HG03045 (cell line): Measurements from ENCODE around the gene PLK3.
"Not testable (repeated sequence)": the region's sequence is repeated elsewhere in the genome, so short reads cannot be mapped to it uniquely, and the experiment has no call there.

Experiments
- ATAC-seq: cut with Tn5 transposase; IDR thresholded peaks from one replicate; pipeline ENCODE4 v1.9.1; 2021; ENCODE audit warnings: mild to moderate bottlenecking, moderate library complexity; ENCODE audit not compliant: unreplicated experiment

Gene PLK3

GRCh38 chr1:44799770-44800584 is at the start of gene PLK3:
PLK3 (plus strand) TSS chr1:44800377; CDS start chr1:44800464, 87 bp downstream.
- peak; percentile 75 for ATAC-seq

GRCh38 chr1:44757420-44757819 is 42.8 kb upstream of the PLK3 start:
- no peak for ATAC-seq

- ATAC-seq, result no peak
Measured at GRCh38 chr1:44759077-44759476, 41.1 kb upstream of the PLK3 start.

- ATAC-seq, result no peak
Measured at GRCh38 chr1:44760876-44761275, 39.3 kb upstream of the PLK3 start.

- ATAC-seq, result not testable (repeated sequence)
Measured at GRCh38 chr1:44766421-44766820, 33.8 kb upstream of the PLK3 start.

GRCh38 chr1:44775078-44775929 is 24.9 kb upstream of the PLK3 start, which contains the start of gene RPS8:
RPS8 (plus strand) TSS chr1:44775540; CDS start chr1:44775597, 57 bp downstream.
- ATAC-seq, result peak; percentile 80

GRCh38 chr1:44775930-44776729 is 24.0 kb upstream of the PLK3 start:
- peak; percentile 6 for ATAC-seq

- ATAC-seq, result no peak
Measured at GRCh38 chr1:44776730-44777068, 23.5 kb upstream of the PLK3 start.

GRCh38 chr1:44777547-44777946 is 22.6 kb upstream of the PLK3 start:
- no peak for ATAC-seq

- no peak for ATAC-seq
Measured at GRCh38 chr1:44777969-44778635, 22.1 kb upstream of the PLK3 start.

GRCh38 chr1:44778705-44779576 is 21.2 kb upstream of the PLK3 start:
- no peak for ATAC-seq

- ATAC-seq, result no peak
Measured at GRCh38 chr1:44780583-44781121, 19.5 kb upstream of the PLK3 start.

- no peak for ATAC-seq
Measured at GRCh38 chr1:44783697-44784093, 16.5 kb upstream of the PLK3 start.

- no peak for ATAC-seq
Measured at GRCh38 chr1:44784094-44785028, 15.8 kb upstream of the PLK3 start.

GRCh38 chr1:44785029-44785380 is 15.2 kb upstream of the PLK3 start:
- no peak for ATAC-seq

- ATAC-seq, result no peak
Measured at GRCh38 chr1:44785501-44786137, 14.6 kb upstream of the PLK3 start.

- ATAC-seq, result no peak
Measured at GRCh38 chr1:44786138-44786840, 13.9 kb upstream of the PLK3 start.
